Coronary artery (tissue), 2 donors: ENCODE measurements around the gene SMPD1.

Experiments used
- DNase-seq: peaks from one replicate; pipeline ENCODE4 v3.0.0-alpha.2; 2017; ENCODE audit warnings: low spot score
- H3K27ac ChIP-seq, 2 donors: fragments of 200-600 bp; sonication (generic); one replicate each; pipeline ENCODE4 v1.5.1; 2016 to 2019
- H3K4me3 ChIP-seq: fragments of 200-600 bp; sonication (generic); 2 replicates; pipeline ENCODE4 v1.5.1; 2016; ENCODE audit warnings: mild to moderate bottlenecking, moderate library complexity
- CTCF ChIP-seq: fragments of 200-600 bp; sonication (generic); IDR thresholded peaks from one replicate; pipeline ENCODE4 v1.5.1; 2019; ENCODE audit warnings: antibody characterized with exemption

Gene SMPD1

DNA sequence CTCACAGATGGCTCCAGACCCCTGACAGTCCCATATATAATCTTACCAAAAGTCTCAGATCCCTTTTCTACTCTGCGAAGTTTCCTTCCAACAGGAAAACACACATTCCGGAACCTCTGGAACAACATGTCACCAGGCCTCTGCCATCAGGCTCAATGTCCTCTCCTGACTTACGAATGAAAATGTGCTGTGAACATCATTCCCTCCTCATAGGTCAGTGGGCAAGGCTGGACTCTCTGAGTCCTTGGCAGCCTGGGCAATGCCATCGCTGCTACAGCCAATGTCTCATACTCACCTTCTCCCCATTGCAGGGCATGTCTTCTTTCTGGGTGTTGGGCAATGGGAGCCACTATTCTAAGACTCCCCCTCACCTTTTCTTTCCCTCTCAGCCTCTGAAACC, 52.2 kb downstream of the SMPD1 start:
- Histone ChIP-seq H3K27ac (peak overlapping the region; percentile 23 to 54), H3K4me3 (no peak overlapping the region)
- DNase-seq: no peak
- no peak for TF ChIP-seq CTCF

- Histone ChIP-seq H3K27ac (no peak overlapping the region), H3K4me3 (no peak overlapping the region)
- no peak for DNase-seq
- TF ChIP-seq CTCF: peak; percentile 47
Measured at GRCh38 chr11:6443269-6444003, 53.2 kb downstream of the SMPD1 start.
